ENCODE measurements around the gene S100A2. TPM values are rescaled to one million over a fixed set of nuclear protein-coding genes. Genes with fewer than 3 reads are reported as not detected.

Gene S100A2
- total RNA-seq, 1 donor from 2014 or later: 3.9 TPM

Other genes with a start within 250 kb of the S100A2 start
- gene PGLYRP4, start 217.0 kb downstream of the S100A2 start, total RNA-seq: not detected in 2 replicates
- gene S100A9, start 208.0 kb downstream of the S100A2 start, total RNA-seq: not detected in 2 replicates
- gene S100A12, start 190.2 kb downstream of the S100A2 start, total RNA-seq: not detected in 2 replicates
- gene S100A8, start 174.8 kb downstream of the S100A2 start, total RNA-seq: not detected in 2 replicates
- gene S100A7A, start 149.3 kb downstream of the S100A2 start, total RNA-seq: not detected in 2 replicates
- not detected in 2 replicates for gene S100A7, start 105.2 kb downstream of the S100A2 start, total RNA-seq
- 581 and 1,075 TPM in 2 replicates for gene S100A6, start 29.9 kb downstream of the S100A2 start, total RNA-seq
- gene S100A5, start 24.9 kb downstream of the S100A2 start, total RNA-seq: not detected in 2 replicates
- gene S100A4, start 20.0 kb downstream of the S100A2 start, total RNA-seq: 7.1 and 17.2 TPM in 2 replicates
- gene S100A3, start 16.6 kb downstream of the S100A2 start, total RNA-seq: 6.8 and 6.9 TPM in 2 replicates
- 582 and 906 TPM in 2 replicates for gene S100A16, start 47.3 kb upstream of the S100A2 start, total RNA-seq
- gene S100A14, start 50.5 kb upstream of the S100A2 start, total RNA-seq: not detected in 2 replicates
- 104 and 206 TPM in 2 replicates for gene S100A13, start 61.7 kb upstream of the S100A2 start, total RNA-seq
- gene S100A1, start 62.6 kb upstream of the S100A2 start, total RNA-seq: not detected in 2 replicates
- 28.3 and 43.9 TPM in 2 replicates for gene CHTOP, start 68.2 kb upstream of the S100A2 start, total RNA-seq
- gene SNAPIN, start 92.9 kb upstream of the S100A2 start, total RNA-seq: 41.4 and 56.2 TPM in 2 replicates
- 179 and 241 TPM in 2 replicates for gene ILF2, start 105.1 kb upstream of the S100A2 start, total RNA-seq
- gene NPR1, start 112.8 kb upstream of the S100A2 start, total RNA-seq: 4.2 and 13.0 TPM in 2 replicates
- gene INTS3, start 162.2 kb upstream of the S100A2 start, total RNA-seq: 40.3 and 48.9 TPM in 2 replicates
- 13.4 and 15.7 TPM in 2 replicates for gene SLC27A3, start 209.6 kb upstream of the S100A2 start, total RNA-seq

All from glomerular endothelial cell (primary cell).